GM12865 (cell line): ENCODE results near the gene ELP1.
"Not testable (repeated sequence)": the region's sequence is repeated elsewhere in the genome, so short reads cannot be mapped to it uniquely, and the experiment has no call there.

Source experiments
- DNase-seq: peaks from one replicate; pipeline ENCODE4 v3.0.0; 2010; ENCODE audit warnings: low read depth
- H3K4me3 ChIP-seq: 2 replicates; pipeline ENCODE4 v1.5.1; 2011; ENCODE audit warnings: mild to moderate bottlenecking, low read depth, low read length, control low read depth
- CTCF ChIP-seq: IDR thresholded peaks from 2 replicates; pipeline ENCODE4 v1.5.1; 2011; ENCODE audit warnings: low read length, control low read depth, low read depth, inconsistent platforms; ENCODE audit not compliant: insufficient read depth; ENCODE audit errors: missing control alignments

Gene ELP1

GRCh38 chr9:108894225-108894997 is 39.5 kb downstream of the ELP1 start:
- no peak overlapping the region for H3K4me3 ChIP-seq
- DNase-seq = no peak
- no peak for TF ChIP-seq CTCF

GRCh38 chr9:108889649-108890067 is 44.3 kb downstream of the ELP1 start:
- no peak for TF ChIP-seq CTCF
- no peak for DNase-seq

GRCh38 chr9:108886594-108887271 is 47.2 kb downstream of the ELP1 start:
- DNase-seq, H3K4me3 ChIP-seq: not testable (repeated sequence)

More at GRCh38 chr9:108889649-108890067, 44.3 kb downstream of the ELP1 start:
- no peak overlapping the region for H3K4me3 ChIP-seq

- DNase-seq = peak; percentile 95
- H3K4me3 ChIP-seq = no peak overlapping the region
- TF ChIP-seq CTCF = no peak
Measured at GRCh38 chr9:108885643-108886348, 48.1 kb downstream of the ELP1 start.

GRCh38 chr9:108884701-108885100 is 49.2 kb downstream of the ELP1 start:
- H3K4me3 ChIP-seq = no peak overlapping the region
- DNase-seq = no peak
- TF ChIP-seq CTCF = no peak

GRCh38 chr9:108883085-108883484 is 50.8 kb downstream of the ELP1 start:
- no peak overlapping the region for H3K4me3 ChIP-seq
- TF ChIP-seq CTCF = no peak
- DNase-seq = no peak
